ENCODE data around the gene KCNH6. TPM values are rescaled to one million over a fixed set of nuclear protein-coding genes. Genes with fewer than 3 reads are reported as not detected.

The KCNH6 gene
- 12.0 and 13.2 TPM in 2 replicates for total RNA-seq
- long read RNA-seq, transcript KCNH6-201 (13 exons, 3,062 nt) = major isoform, 6 of 19 reads
- long read RNA-seq, partial matches to known transcripts = 1 of 19 reads
- long read RNA-seq, other reads (novel, unspliced or antisense) = 11 of 19 reads

DNA sequence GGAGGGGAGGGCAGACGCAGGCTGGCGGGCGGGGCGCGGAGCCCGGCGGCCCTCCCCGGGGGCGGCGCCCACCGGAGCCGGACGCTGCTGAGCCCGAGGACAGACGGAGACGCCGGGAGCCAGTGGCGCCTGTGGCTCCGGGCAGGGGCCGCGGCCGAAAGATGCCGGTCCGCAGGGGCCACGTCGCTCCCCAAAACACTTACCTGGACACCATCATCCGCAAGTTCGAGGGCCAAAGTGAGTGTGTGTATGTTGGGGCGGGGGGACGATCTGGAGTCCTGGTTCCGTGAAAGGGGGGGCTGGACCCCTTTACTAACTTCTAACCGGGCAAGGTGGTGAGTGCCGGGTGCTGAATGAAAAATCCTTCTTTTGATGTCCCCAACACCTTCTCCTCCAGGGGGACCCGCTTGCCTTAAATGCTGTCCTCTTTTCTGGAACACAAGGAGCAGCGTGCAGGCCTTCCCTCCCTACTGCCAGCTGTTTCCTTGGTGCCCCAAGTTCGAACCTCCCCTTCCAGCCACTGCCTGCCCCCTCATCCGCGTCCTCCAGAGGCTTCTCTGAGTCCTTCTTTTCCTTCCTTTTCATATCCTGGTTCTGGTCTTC is at the start of gene KCNH6:
Gene KCNH6, plus strand, starts transcription at position 106 of the 603 bp plus-strand sequence. Its CDS starts 56 bp downstream, at position 162.
- H3K27me3 Mint-ChIP-seq = peaks cover 31% of the 10 kb centered on the region
- H3K9me3 Mint-ChIP-seq (ENCODE audit: low read depth) = no peaks in the 10 kb centered on the region
- H3K36me3 Mint-ChIP-seq (ENCODE audit: insufficient read depth) = no peaks in the 10 kb centered on the region
- TF ChIP-seq, protein P1, sequence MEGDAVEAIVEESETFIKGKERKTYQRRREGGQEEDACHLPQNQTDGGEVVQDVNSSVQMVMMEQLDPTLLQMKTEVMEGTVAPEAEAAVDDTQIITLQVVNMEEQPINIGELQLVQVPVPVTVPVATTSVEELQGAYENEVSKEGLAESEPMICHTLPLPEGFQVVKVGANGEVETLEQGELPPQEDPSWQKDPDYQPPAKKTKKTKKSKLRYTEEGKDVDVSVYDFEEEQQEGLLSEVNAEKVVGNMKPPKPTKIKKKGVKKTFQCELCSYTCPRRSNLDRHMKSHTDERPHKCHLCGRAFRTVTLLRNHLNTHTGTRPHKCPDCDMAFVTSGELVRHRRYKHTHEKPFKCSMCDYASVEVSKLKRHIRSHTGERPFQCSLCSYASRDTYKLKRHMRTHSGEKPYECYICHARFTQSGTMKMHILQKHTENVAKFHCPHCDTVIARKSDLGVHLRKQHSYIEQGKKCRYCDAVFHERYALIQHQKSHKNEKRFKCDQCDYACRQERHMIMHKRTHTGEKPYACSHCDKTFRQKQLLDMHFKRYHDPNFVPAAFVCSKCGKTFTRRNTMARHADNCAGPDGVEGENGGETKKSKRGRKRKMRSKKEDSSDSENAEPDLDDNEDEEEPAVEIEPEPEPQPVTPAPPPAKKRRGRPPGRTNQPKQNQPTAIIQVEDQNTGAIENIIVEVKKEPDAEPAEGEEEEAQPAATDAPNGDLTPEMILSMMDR (IDR thresholded peaks at IDR 0.05; ENCODE audit: unreplicated experiment) = no peak
- no peak for DNase-seq (ENCODE audit: low spot score, unreplicated experiment)
- peaks cover 5% of the 10 kb centered on the region for H3K4me1 Mint-ChIP-seq (ENCODE audit: low read depth)
- H3K4me3 Mint-ChIP-seq (ENCODE audit: low read depth) = peak within 1 kb of the TSS; percentile 64
- H3K27ac Mint-ChIP-seq = no peak within 1 kb of the TSS

DNA sequence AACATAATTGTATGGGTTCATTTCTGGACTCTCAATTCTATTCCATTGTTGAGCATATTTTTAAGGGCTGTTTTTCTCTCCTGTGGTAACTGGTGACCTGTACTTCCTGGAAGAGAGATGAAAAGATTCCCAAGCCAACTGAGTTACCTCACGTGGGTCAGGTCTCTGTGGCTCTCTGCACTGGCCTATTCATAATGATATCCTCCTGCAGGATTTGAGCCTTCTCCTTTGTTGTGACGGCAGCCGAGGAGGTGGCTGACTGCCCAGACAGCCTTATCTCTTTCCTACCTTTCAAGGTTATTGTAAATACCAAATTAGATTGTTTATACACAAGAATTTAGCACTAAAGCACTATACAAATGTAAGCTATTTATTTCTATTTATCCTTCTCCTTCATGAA is 49.0 kb upstream of the KCNH6 start:
- Mint-ChIP-seq H3K4me1 (ENCODE audit: low read depth) (peaks cover 7% of the 10 kb centered on the region), H3K9me3 (ENCODE audit: low read depth) (no peaks in the 10 kb centered on the region), H3K36me3 (ENCODE audit: insufficient read depth) (no peaks in the 10 kb centered on the region), H3K4me3 (ENCODE audit: low read depth) (no peak overlapping the region), H3K27ac (no peak overlapping the region), H3K27me3 (peaks cover 29% of the 10 kb centered on the region)
- TF ChIP-seq, protein P1 (IDR thresholded peaks at IDR 0.05; ENCODE audit: unreplicated experiment) = no peak
- DNase-seq (ENCODE audit: low spot score, unreplicated experiment) = no peak

DNA sequence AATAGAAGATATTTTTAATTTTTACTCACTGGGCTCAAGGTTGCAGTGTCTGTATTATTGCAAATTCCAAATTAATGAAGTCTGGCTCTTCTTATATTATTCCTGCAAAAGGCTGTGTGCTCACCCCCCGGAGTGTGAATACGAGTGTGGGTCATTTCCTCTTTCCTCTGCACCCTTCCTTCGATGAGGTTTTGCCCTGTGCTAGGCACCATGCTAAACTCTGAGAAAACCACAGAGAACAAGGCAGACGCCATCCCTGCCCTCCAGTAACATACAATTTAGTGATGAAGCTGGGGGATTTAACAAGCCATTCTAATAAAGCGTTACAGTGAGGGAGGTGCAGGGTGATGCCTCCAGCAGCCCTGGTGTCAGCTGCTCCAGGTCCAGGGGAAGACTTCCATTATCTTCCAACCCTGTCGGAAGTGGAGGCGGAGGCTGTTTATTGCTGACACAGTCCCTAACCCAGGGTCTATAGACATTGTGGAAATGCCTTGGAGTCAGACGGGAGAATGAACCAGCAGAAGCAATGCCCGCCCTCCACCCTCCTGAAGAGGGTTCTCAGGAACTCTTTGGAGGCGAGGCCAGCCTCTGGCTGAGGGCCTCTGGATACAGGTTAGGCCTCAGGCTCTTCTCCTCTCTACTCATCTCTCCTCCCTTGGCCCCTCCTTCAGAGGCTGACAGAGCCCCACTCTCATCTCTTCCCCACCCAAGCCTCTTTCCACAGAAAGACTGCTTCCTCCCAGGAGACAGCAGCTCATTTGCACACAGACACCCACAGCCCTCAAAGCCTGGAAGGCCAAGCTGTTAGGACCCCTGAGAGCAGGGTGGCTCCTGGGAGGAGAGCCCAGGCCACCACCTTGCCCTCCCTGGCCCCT is 48.3 kb upstream of the KCNH6 start:
- H3K4me3 Mint-ChIP-seq (ENCODE audit: low read depth) = no peak overlapping the region
- no peak overlapping the region for H3K27ac Mint-ChIP-seq
- no peak for DNase-seq (ENCODE audit: low spot score, unreplicated experiment)
- H3K9me3 Mint-ChIP-seq (ENCODE audit: low read depth) = no peaks in the 10 kb centered on the region
- no peaks in the 10 kb centered on the region for H3K36me3 Mint-ChIP-seq (ENCODE audit: insufficient read depth)
- TF ChIP-seq, protein P1 (IDR thresholded peaks at IDR 0.05; ENCODE audit: unreplicated experiment) = no peak
- H3K4me1 Mint-ChIP-seq (ENCODE audit: low read depth) = peaks cover 7% of the 10 kb centered on the region
- peaks cover 29% of the 10 kb centered on the region for H3K27me3 Mint-ChIP-seq

GRCh38 chr17:63475491-63476412 is 47.4 kb upstream of the KCNH6 start:
- H3K9me3 Mint-ChIP-seq (ENCODE audit: low read depth) = no peaks in the 10 kb centered on the region
- peak overlapping the region; percentile 65 for H3K4me3 Mint-ChIP-seq (ENCODE audit: low read depth)
- H3K4me1 Mint-ChIP-seq (ENCODE audit: low read depth) = peaks cover 7% of the 10 kb centered on the region
- H3K27me3 Mint-ChIP-seq = peaks cover 29% of the 10 kb centered on the region
- TF ChIP-seq, protein P1 (IDR thresholded peaks at IDR 0.05; ENCODE audit: unreplicated experiment) = no peak
- no peak overlapping the region for H3K27ac Mint-ChIP-seq
- no peak for DNase-seq (ENCODE audit: low spot score, unreplicated experiment)
- no peaks in the 10 kb centered on the region for H3K36me3 Mint-ChIP-seq (ENCODE audit: insufficient read depth)
